ENCODE measurements around the gene LRP3.

DNA sequence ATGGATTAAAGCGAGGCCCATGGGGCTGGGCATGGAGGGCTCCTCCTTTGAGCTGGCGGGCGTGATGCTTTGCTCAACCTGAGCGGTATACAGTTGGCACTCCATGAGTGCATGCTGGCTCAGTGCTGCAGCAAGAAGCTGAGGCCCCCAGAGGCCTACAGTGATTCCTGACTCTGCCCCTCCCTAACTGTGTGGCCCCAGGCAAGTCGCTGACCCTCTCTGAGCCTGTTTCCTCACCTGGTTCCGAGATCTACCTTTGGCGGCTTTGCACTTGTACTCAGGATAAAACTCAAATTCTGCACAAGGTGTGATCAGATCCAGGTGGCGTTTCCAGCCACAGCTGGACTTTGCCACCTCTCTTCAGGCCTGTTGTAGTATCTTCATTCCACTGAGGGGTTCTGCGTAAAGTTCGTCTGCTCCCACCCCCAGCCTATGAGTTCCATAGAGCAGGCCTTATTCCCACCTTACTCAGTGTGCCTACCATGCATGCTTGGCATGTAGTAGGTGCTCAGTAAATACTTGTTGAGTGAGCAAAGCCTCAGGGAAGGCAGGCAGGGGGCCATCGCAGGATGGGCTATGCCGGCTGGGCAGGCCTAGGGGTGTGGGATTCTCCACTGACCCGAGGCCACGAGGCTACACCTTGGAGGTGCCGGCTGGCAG is 7.9 kb downstream of the LRP3 start:
- TF ChIP-seq EZH2 (IDR thresholded peaks at IDR 0.05; ENCODE audit: low read depth, unreplicated experiment): no peak
- TF ChIP-seq CTCF (conservative IDR thresholded peaks at IDR 0.05; ENCODE audit: low read depth in 2 of 2): no peak
- TF ChIP-seq POLR2AphosphoS5 (IDR thresholded peaks at IDR 0.05; ENCODE audit: low read depth): no peak
- TF ChIP-seq JUNB (IDR thresholded peaks at IDR 0.05; ENCODE audit: unreplicated experiment): no peak
- no peak for TF ChIP-seq EZH2phosphoT487 (IDR thresholded peaks at IDR 0.05; ENCODE audit: unreplicated experiment)
- no peak for TF ChIP-seq ZNF462 (CRISPR knock-in tag; IDR thresholded peaks at IDR 0.05)
- no peak for TF ChIP-seq CREB1 (CRISPR knock-in tag; IDR thresholded peaks at IDR 0.05; ENCODE audit: low read depth)
- TF ChIP-seq, protein P1, sequence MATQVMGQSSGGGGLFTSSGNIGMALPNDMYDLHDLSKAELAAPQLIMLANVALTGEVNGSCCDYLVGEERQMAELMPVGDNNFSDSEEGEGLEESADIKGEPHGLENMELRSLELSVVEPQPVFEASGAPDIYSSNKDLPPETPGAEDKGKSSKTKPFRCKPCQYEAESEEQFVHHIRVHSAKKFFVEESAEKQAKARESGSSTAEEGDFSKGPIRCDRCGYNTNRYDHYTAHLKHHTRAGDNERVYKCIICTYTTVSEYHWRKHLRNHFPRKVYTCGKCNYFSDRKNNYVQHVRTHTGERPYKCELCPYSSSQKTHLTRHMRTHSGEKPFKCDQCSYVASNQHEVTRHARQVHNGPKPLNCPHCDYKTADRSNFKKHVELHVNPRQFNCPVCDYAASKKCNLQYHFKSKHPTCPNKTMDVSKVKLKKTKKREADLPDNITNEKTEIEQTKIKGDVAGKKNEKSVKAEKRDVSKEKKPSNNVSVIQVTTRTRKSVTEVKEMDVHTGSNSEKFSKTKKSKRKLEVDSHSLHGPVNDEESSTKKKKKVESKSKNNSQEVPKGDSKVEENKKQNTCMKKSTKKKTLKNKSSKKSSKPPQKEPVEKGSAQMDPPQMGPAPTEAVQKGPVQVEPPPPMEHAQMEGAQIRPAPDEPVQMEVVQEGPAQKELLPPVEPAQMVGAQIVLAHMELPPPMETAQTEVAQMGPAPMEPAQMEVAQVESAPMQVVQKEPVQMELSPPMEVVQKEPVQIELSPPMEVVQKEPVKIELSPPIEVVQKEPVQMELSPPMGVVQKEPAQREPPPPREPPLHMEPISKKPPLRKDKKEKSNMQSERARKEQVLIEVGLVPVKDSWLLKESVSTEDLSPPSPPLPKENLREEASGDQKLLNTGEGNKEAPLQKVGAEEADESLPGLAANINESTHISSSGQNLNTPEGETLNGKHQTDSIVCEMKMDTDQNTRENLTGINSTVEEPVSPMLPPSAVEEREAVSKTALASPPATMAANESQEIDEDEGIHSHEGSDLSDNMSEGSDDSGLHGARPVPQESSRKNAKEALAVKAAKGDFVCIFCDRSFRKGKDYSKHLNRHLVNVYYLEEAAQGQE (IDR thresholded peaks at IDR 0.05; ENCODE audit: unreplicated experiment): no peak
